HG02759 (cell line): ENCODE data around the gene TP53I13.
A peak's percentile ranks its signal among the peaks of the same experiment; 100 is the strongest.

ENCODE experiments used
- ATAC-seq: cut with Tn5 transposase; IDR thresholded peaks from one replicate; pipeline ENCODE4 v1.9.1; 2021; ENCODE audit warnings: mild to moderate bottlenecking, moderate library complexity; ENCODE audit not compliant: unreplicated experiment

The TP53I13 gene

GRCh38 chr17:29567304-29567553 is 1.3 kb upstream of the TP53I13 start:
- no peak for ATAC-seq

- peak; percentile 46 for ATAC-seq
These were observed 759 bp upstream of the TP53I13 start for GRCh38 chr17:29567554-29568330.

GRCh38 chr17:29569245-29569950 is 897 bp downstream of the TP53I13 start:
- no peak for ATAC-seq

GRCh38 chr17:29570521-29570920 is 2.0 kb downstream of the TP53I13 start:
- no peak for ATAC-seq

- no peak for ATAC-seq
These were observed 3.0 kb downstream of the TP53I13 start for GRCh38 chr17:29571486-29571882.

GRCh38 chr17:29571883-29572681 is 3.6 kb downstream of the TP53I13 start:
- ATAC-seq: no peak

GRCh38 chr17:29572691-29573557 is 4.4 kb downstream of the TP53I13 start:
- ATAC-seq: no peak

- no peak for ATAC-seq
These were observed 5.0 kb downstream of the TP53I13 start for GRCh38 chr17:29573558-29573869.

- ATAC-seq: no peak
These were observed 5.6 kb downstream of the TP53I13 start for GRCh38 chr17:29573871-29574731.

GRCh38 chr17:29574732-29575510 is 6.4 kb downstream of the TP53I13 start:
- ATAC-seq: no peak

GRCh38 chr17:29575511-29576213 is 7.2 kb downstream of the TP53I13 start:
- ATAC-seq: no peak

- no peak for ATAC-seq
These were observed 7.9 kb downstream of the TP53I13 start for GRCh38 chr17:29576214-29577000.

- no peak for ATAC-seq
These were observed 8.5 kb downstream of the TP53I13 start for GRCh38 chr17:29577001-29577370.

- no peak for ATAC-seq
These were observed 9.1 kb downstream of the TP53I13 start for GRCh38 chr17:29577385-29578211.

- no peak for ATAC-seq
These were observed 10.4 kb downstream of the TP53I13 start for GRCh38 chr17:29578626-29579485.
